GM12878 (cell line): ENCODE results near the gene FKBP2. TPM values are rescaled to one million over a fixed set of nuclear protein-coding genes. Genes with fewer than 3 reads are reported as not detected.

Experiments used
- ATAC-seq: fragments of 200-7000 bp; cut with Tn5 transposase; 3 replicates; pipeline ENCODE4 v1.9.1; 2020; ENCODE audit warnings: mild to moderate bottlenecking, moderate library complexity
- BruUV-seq: library from RNA; stranded (reverse); fragments of 400-500 nt; replicated peaks from 2 replicates; lab custom pipeline; 2021; lab: Mats Ljungman, UMichigan
- CTCF ChIA-PET: fragments of 300-600 bp; sonication (Branson Sonifier 250); formaldehyde crosslinking; extraction: SDS; loops from one replicate; lab custom pipeline; 2021; ENCODE audit warnings: inconsistent platforms; lab: Yijun Ruan, JAX
- POLR2A ChIA-PET: fragments of 350-600 bp; formaldehyde crosslinking; extraction: SDS; loops from one replicate; lab custom pipeline; 2021; ENCODE audit warnings: inconsistent platforms; lab: Charles Lee
- RAD21 ChIA-PET: fragments of 300-600 bp; sonication (Branson Sonifier 250); formaldehyde crosslinking; loops from one replicate; lab custom pipeline; 2023; ENCODE audit warnings: antibody characterized with exemption; ENCODE audit not compliant: unreplicated experiment; lab: Charles Lee
- SMC1A ChIA-PET: fragments of 300-600 bp; sonication (Branson Sonifier 250); formaldehyde crosslinking; loops from one replicate; lab custom pipeline; 2023; ENCODE audit not compliant: unreplicated experiment, uncharacterized antibody; lab: Charles Lee
- DNase-seq: peaks from one replicate; pipeline ENCODE4 v3.0.0-alpha.2; 2011; ENCODE audit warnings: low read depth, low spot score
- FAIRE-seq: peaks from 3 replicates; lab custom pipeline; 2011; peaks lifted over from hg19 to GRCh38; lab: Jason Lieb, UNC
- H2AFZ ChIP-seq: 2 replicates; pipeline ENCODE4 v1.6.0; 2011; ENCODE audit warnings: low read depth, low read length, control low read depth; ENCODE audit not compliant: control insufficient read depth
- H3K27ac ChIP-seq: 2 replicates; pipeline ENCODE4 v1.5.1; 2011; ENCODE audit warnings: control low read depth; ENCODE audit not compliant: control insufficient read depth, insufficient read depth
- H3K27me3 ChIP-seq, 2 experiments: replicated peaks in 1 of 2; 2 replicates each; pipeline versions ENCODE4 v1.6.0 to v1.6.1; 2011; ENCODE audit warnings: low read length in 1 of 2; ENCODE audit not compliant: control insufficient read depth in 2 of 2, insufficient read depth in 2 of 2
- H3K36me3 ChIP-seq, 2 experiments: 2 replicates each; pipeline ENCODE4 v1.5.1; 2011; ENCODE audit warnings: low read length in 1 of 2; ENCODE audit not compliant: control insufficient read depth in 2 of 2, insufficient read depth in 2 of 2
- H3K4me1 ChIP-seq: 2 replicates; pipeline ENCODE4 v1.6.1; 2011; ENCODE audit warnings: mild to moderate bottlenecking, low read length, moderate library complexity, mixed read lengths; ENCODE audit not compliant: control insufficient read depth, insufficient read depth
- H3K4me2 ChIP-seq: 2 replicates; pipeline ENCODE4 v1.6.0; 2011; ENCODE audit warnings: control low read depth; ENCODE audit not compliant: control insufficient read depth, insufficient read depth
- H3K4me3 ChIP-seq: fragments of 200-600 bp; sonication (generic); 2 replicates; pipeline ENCODE4 v1.5.1; 2016
- H3K79me2 ChIP-seq: 2 replicates; pipeline ENCODE4 v1.6.0; 2011; ENCODE audit warnings: low read length; ENCODE audit not compliant: control insufficient read depth, insufficient read depth
- H3K9ac ChIP-seq: 2 replicates; pipeline ENCODE4 v1.8.0; 2011; ENCODE audit warnings: low read length, control low read depth, mixed read lengths; ENCODE audit not compliant: control insufficient read depth, insufficient read depth
- H3K9me3 ChIP-seq: replicated peaks from 3 replicates; pipeline ENCODE4 v1.5.1; 2011; ENCODE audit warnings: mild to moderate bottlenecking, low read length; ENCODE audit not compliant: control insufficient read depth, insufficient read depth
- H4K20me1 ChIP-seq: 2 replicates; pipeline ENCODE4 v1.6.0; 2011; ENCODE audit not compliant: control insufficient read depth, insufficient read depth
- BCL3 ChIP-seq: IDR thresholded peaks from 2 replicates; pipeline ENCODE4 v1.6.1; 2011; ENCODE audit warnings: borderline replicate concordance, low read depth, mild to moderate bottlenecking, moderate library complexity, low read length; ENCODE audit not compliant: insufficient read depth, poor library complexity, severe bottlenecking
- CTCF ChIP-seq, 3 experiments: IDR thresholded peaks in 2 of 3; conservative IDR thresholded peaks in 1 of 3; 2 replicates each; pipeline ENCODE4 v1.5.1; 2011; ENCODE audit warnings: low read depth in 3 of 3, low read length in 3 of 3, mild to moderate bottlenecking in 3 of 3, control low read depth in 2 of 3, moderate library complexity in 2 of 3, inconsistent platforms in 1 of 3, mixed read lengths in 1 of 3; ENCODE audit not compliant: control insufficient read depth in 2 of 3, insufficient read depth in 1 of 3; ENCODE audit errors: extremely low read depth in 1 of 3
- EED ChIP-seq: sonication (generic); IDR thresholded peaks from 2 replicates; pipeline ENCODE4 v1.6.1; 2016; ENCODE audit warnings: antibody characterized with exemption, low read depth
- EGR1 ChIP-seq, 2 experiments: IDR thresholded peaks; 1 replicate in 1 of 2; 2 replicates in 1 of 2; pipeline ENCODE4 v1.6.1; 2011 to 2012; ENCODE audit warnings: low read depth in 2 of 2, low read length in 2 of 2, borderline replicate concordance in 1 of 2, mild to moderate bottlenecking in 1 of 2, moderate library complexity in 1 of 2
- EZH2 ChIP-seq: IDR thresholded peaks from 2 replicates; pipeline ENCODE4 v1.6.1; 2012; ENCODE audit warnings: low read depth, mild to moderate bottlenecking, control low read depth, inconsistent platforms, low read length, borderline replicate concordance; ENCODE audit not compliant: control insufficient read depth
- IRF4 ChIP-seq: IDR thresholded peaks from 2 replicates; pipeline ENCODE4 v1.6.1; 2011; ENCODE audit warnings: low read depth, low read length
- MLLT1 ChIP-seq: fragments of 450-650 bp; IDR thresholded peaks from 2 replicates; pipeline ENCODE4 v1.6.1; 2016; ENCODE audit warnings: mild to moderate bottlenecking
- SMARCA5 ChIP-seq: fragments of 450-650 bp; IDR thresholded peaks from 2 replicates; pipeline ENCODE4 v1.6.1; 2017; ENCODE audit warnings: mild to moderate bottlenecking
- TCF3 ChIP-seq: IDR thresholded peaks from 2 replicates; pipeline ENCODE4 v1.6.1; 2012; ENCODE audit warnings: low read depth, mild to moderate bottlenecking, low read length, borderline replicate concordance; ENCODE audit not compliant: insufficient read depth
- USF2 ChIP-seq: IDR thresholded peaks from 2 replicates; pipeline ENCODE4 v1.6.1; 2011; ENCODE audit warnings: low read depth, low read length, improper control_type of control experiment, borderline replicate concordance
- YY1 ChIP-seq: IDR thresholded peaks from 2 replicates; pipeline ENCODE4 v1.6.1; 2011; ENCODE audit warnings: low read depth, mild to moderate bottlenecking, low read length
- ZNF207 ChIP-seq: fragments of 450-650 bp; IDR thresholded peaks from 2 replicates; pipeline ENCODE4 v1.6.1; 2014; ENCODE audit warnings: antibody characterized with exemption, mild to moderate bottlenecking, borderline replicate concordance
- ZNF274 ChIP-seq: IDR thresholded peaks from one replicate; pipeline ENCODE4 v1.8.0; 2011; ENCODE audit not compliant: insufficient read length, insufficient read depth
- ZZZ3 ChIP-seq: IDR thresholded peaks from 2 replicates; pipeline ENCODE4 v1.6.1; 2011; ENCODE audit warnings: low read depth; ENCODE audit not compliant: control insufficient read depth, insufficient read length
- WGBS: methylation state at CpG from one replicate; pipeline ENCODE4 v1.1.6; 2016; ENCODE audit warnings: low lambda C conversion rate; ENCODE audit not compliant: insufficient replicate concordance, insufficient coverage; ENCODE audit errors: missing lambda C conversion rate; 5-methylcytosine and 5-hydroxymethylcytosine counted together
- in situ Hi-C: fragments of 300-500 bp; cut with MboI; formaldehyde crosslinking; loops from 9 replicates; pipeline ENCODE4 v1.14.3; 2018; ENCODE audit warnings: mixed read lengths
- intact Hi-C: fragments of 100-400 bp; cut with micrococcal nuclease; formaldehyde crosslinking; loops from one replicate; pipeline ENCODE4 v1.14.2; 2022; ENCODE audit not compliant: unreplicated experiment
- polyA plus RNA-seq, 11 experiments: library from polyadenylated mRNA; depleted of rRNA in 4 of 11; unstranded in 6 of 11; stranded (reverse) in 5 of 11; fragments of >200 nt; fragmentation: Nextera tagmentation in 4 of 11; fragmentation: Illumina TruSeq in 1 of 11; extraction: Ambion mirVana in 4 of 11; extraction: Trizol in 1 of 11; gene quantifications; 1 replicate in 1 of 11; 2 replicates in 10 of 11; pipeline versions ENCODE4 v1.2.1 to v1.2.3, GENCODE V29; 2011 to 2016; ENCODE audit warnings: inconsistent platforms in 2 of 11, missing spikeins in 2 of 11, low read depth in 1 of 11
- total RNA-seq, 4 experiments: library from RNA; depleted of rRNA in 3 of 4; stranded (reverse); fragments of >200 nt in 3 of 4; fragmentation: Illumina TruSeq in 1 of 4; extraction: Trizol in 1 of 4; gene quantifications; 2 replicates each; pipeline versions ENCODE4 v1.2.1 to v1.2.3, GENCODE V29; 2013 to 2021

The FKBP2 gene
- total and polyA plus RNA-seq, 10 of the 15 experiments (the other 5 are each of a cell fraction or from before 2014, with no cell fraction given): 1.8 to 99.7 (median 39.5) TPM

DNA sequence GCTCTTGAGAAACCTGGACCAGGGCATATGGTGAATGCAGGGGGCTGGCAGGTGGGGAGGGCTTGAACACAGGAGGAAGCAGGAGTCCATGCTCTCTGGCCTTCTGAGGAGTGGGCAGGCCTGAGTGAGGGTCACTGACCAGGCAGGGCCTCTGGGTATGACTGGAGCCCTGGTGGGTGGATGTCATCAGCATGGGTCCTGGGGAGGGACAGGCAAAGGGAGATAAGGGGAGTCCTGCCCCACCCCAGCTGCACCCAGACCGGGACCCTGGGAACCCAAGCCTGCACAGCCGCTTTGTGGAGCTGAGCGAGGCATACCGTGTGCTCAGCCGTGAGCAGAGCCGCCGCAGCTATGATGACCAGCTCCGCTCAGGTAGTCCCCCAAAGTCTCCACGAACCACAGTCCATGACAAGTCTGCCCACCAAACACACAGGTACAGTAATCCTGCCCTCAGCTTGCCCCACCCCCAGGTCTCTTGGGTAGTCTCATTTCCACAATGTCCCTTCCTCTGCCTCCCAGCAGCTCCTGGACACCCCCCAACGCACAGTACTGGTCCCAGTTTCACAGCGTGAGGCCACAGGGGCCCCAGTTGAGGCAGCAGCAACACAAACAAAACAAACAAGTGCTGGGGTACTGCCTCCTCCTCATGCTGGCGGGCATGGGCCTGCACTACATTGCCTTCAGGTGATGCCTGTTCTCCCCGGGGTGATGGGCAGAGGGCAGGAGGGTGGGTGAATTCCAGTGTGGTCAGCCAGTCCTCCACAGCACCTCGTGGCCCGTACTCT lies 8.5 kb upstream of the FKBP2 start (continued):
- no peak for TF ChIP-seq CTCF (IDR thresholded peaks at IDR 0.05 in 2 of 3, conservative IDR thresholded peaks at IDR 0.05 in 1 of 3; ENCODE audit: control insufficient read depth in 2 of 3, extremely low read depth in 1 of 3, insufficient read depth in 1 of 3, low read depth in 3 of 3, low read length in 3 of 3)
- TF ChIP-seq MLLT1: no peak
- no peak for TF ChIP-seq IRF4
- TF ChIP-seq, all 136 proteins: peak for 0

GRCh38 chr11:64232967-64233315 lies 8.0 kb upstream of the FKBP2 start:
- H3K79me2 ChIP-seq: peaks cover 20% of the 10 kb centered on the region

More at GRCh38 chr11:64232967-64233315, 8.0 kb upstream of the FKBP2 start:
- Histone ChIP-seq H2AFZ (no peak overlapping the region), H4K20me1 (no peaks in the 10 kb centered on the region), H3K27ac (no peak overlapping the region), H3K4me1 (peaks cover 42% of the 10 kb centered on the region), H3K9ac (no peak overlapping the region), H3K4me3 (no peak overlapping the region), H3K27me3 (no peaks in the 10 kb centered on the region), H3K9me3 (no peaks in the 10 kb centered on the region), H3K36me3 (peaks cover 0 to 3% of the 10 kb centered on the region in 2 experiments; a peak in 2 of 4 replicates), H3K4me2 (no peak overlapping the region)
- POLR2A ChIA-PET: interaction anchor here (0.6 to 2.6 kb wide), 5 partner anchors 13 to 1632 kb away, joined by 3 to 12 read pairs (median 4); partner anchors contain the start of gene FERMT3
- SMC1A ChIA-PET: interaction anchor here (1.2 kb wide), 1 partner anchor 27 kb away, joined by 3 read pairs; no protein-coding TSS in a partner anchor
- intact Hi-C loops: no loop called here
- no peak for ATAC-seq
- CTCF ChIA-PET: interaction anchor here (2.9 kb wide), 1 partner anchor 27 kb away, joined by 18 read pairs; the partner anchor contains the start of gene FERMT3
- TF ChIP-seq EGR1 (IDR thresholded peaks at IDR 0.05; ENCODE audit: borderline replicate concordance in 1 of 2, low read depth in 2 of 2, low read length in 2 of 2) (no peak), ZNF274 (no peak), EED (no peak), BCL3 (no peak), SMARCA5 (no peak), TCF3 (no peak), USF2 (no peak), ZNF207 (no peak), EZH2 (no peak), YY1 (no peak), ZZZ3 (no peak)
- 96% methylated on average over 7 of the region's 8 CpGs for WGBS
- in situ Hi-C loops: loop anchor here (25.0 kb wide), 1 partner anchor 1629 kb away; the partner anchor contains the start of genes CFL1, EFEMP2 and MUS81
- RAD21 ChIA-PET: interaction anchor here (1.1 to 1.7 kb wide), 3 partner anchors 8 to 71 kb away, joined by 3 to 6 read pairs (median 3); no protein-coding TSS in a partner anchor
- DNase-seq: no peak
- no TSS peak for BruUV-seq
- no peak for FAIRE-seq
